GM23248 (cell line): ENCODE results near the gene FBXO9.

Experiments
- EZH2 ChIP-seq: fragments of 200-600 bp; sonication (generic); IDR thresholded peaks from 2 replicates; pipeline ENCODE4 v1.6.1; 2018; ENCODE audit warnings: antibody characterized with exemption, mild to moderate bottlenecking; ENCODE audit not compliant: insufficient read depth, poor library complexity, severe bottlenecking
- EZH2phosphoT487 ChIP-seq: fragments of 200-600 bp; sonication (generic); IDR thresholded peaks from 2 replicates; pipeline ENCODE4 v1.6.1; 2018; ENCODE audit warnings: antibody characterized with exemption, moderate library complexity, mild to moderate bottlenecking, low read depth; ENCODE audit not compliant: insufficient read depth

DNA sequence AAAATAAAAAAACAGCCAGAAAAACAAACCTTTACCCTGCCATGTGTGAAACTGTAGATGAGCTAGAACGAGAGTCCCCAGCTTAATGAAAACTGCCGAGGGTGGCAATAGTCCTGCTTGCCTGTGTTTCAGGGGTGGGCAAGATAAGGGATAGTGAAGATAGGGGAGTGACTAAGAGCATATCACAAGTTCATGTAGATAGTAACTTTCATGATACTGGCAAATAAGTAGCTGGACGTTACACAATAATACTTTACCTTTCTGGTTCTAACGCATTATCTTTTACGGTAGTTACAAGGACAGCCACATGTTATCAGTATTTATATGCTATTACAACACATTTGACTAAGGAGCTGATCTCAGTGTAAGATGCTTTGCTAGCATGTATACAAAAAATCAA, 9.3 kb upstream of the FBXO9 start:
- TF ChIP-seq EZH2 (no peak), EZH2phosphoT487 (no peak)
